ENCODE data around the gene MRPL10.
A peak's percentile ranks its signal among the peaks of the same experiment; 100 is the strongest.
"Not testable (repeated sequence)": the region's sequence is repeated elsewhere in the genome, so short reads cannot be mapped to it uniquely, and the experiment has no call there.

The MRPL10 gene

GRCh38 chr17:47792979-47793378, 38.4 kb downstream of the MRPL10 start:
- DNase-seq (ENCODE audit: low read depth, low spot score): no peak

GRCh38 chr17:47792457-47792856, 38.9 kb downstream of the MRPL10 start:
- no peak for DNase-seq (ENCODE audit: low read depth, low spot score)

DNA sequence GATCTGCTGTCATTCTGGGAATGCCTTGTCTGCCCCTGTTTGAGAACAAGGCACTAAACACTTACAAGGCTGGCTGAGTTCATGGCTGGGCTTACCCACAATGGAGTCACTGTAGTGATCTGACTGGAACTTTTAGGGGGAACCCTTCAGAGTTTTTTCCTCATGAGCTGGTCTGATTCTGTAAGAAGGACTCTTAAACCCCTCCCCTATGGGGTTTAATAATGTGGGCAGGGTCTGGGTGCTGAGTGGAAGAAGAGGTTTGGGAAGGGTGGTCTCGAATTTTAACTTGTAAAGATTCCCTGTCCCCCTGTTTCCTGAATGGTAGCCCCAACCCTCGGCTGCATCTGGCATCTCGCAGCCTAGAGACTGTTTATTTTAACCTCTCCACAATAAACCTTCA, 40.3 kb downstream of the MRPL10 start:
- DNase-seq (ENCODE audit: low read depth, low spot score): no peak

DNA sequence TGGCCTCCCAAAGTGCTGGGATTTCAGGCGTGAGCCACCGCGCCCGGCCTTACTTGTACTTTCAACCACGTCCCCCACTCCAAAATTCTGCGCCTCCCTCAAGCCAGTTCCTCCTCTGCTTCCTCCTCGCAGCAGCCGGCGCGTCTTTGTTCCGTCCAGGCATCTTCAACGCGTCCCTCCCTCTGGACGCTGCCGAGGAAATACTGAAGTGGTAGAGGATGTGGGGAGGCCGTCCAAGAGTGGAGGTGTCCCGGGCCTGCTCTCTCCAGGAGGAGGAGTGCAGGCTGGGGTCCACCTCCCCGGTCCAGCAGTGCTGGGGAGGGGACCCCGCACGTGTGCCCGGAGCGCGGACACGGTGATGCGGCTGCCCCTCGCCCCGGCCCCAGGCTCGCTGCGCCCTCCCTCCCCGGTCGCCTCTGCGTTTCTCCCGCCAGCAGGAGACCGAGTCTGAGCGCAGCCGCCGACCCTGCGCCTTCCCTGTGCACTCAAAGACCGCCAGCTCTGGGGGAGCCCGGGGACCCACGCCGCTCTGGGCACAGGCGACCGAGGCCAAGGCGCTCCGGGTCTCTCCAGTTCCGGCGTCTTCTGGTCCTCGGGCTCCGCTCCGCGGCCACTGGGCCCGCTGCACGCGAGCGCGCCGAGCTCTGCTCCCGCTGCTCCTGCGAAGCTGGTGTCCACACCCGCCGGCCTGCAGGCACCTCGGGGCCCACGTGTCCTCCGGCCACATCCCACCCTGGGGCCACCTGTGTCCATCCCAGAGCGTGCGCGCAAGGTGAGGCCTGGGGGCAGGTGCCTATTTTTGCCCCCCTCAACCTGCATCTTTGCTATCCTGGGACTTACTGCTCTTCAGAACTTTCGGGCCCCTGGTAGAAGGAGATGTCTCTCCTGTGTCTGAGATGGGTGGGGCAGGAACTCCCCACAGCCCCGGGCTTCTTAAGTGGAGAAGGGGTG, 41.5 kb downstream of the MRPL10 start:
- DNase-seq (ENCODE audit: low read depth, low spot score): peak; percentile 67

- peak; percentile 36 for DNase-seq (ENCODE audit: low read depth, low spot score)
Measured at GRCh38 chr17:47785538-47786123, 45.7 kb downstream of the MRPL10 start.

DNA sequence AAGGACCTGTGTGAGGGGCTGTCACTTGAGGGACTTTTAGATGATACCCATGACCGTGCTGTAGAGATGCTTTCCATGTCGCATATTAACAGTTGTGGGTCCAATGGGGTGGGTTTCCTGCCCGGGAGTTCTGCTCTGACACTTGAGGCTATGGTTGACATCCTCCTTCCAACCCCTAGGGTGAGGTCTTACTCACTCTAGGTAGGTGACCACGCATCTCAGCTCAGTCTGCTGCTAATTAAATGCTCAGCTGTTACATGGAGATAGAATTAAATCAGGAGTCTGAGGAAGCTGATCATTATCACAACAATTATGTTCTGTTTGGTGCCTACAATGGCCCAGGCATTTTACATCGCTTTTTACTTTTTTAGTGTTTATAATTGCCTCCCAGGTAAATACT, 49.9 kb downstream of the MRPL10 start:
- DNase-seq (ENCODE audit: low read depth, low spot score): no peak

GRCh38 chr17:47778184-47778635, 53.1 kb downstream of the MRPL10 start:
- DNase-seq (ENCODE audit: low read depth, low spot score): no peak

DNA sequence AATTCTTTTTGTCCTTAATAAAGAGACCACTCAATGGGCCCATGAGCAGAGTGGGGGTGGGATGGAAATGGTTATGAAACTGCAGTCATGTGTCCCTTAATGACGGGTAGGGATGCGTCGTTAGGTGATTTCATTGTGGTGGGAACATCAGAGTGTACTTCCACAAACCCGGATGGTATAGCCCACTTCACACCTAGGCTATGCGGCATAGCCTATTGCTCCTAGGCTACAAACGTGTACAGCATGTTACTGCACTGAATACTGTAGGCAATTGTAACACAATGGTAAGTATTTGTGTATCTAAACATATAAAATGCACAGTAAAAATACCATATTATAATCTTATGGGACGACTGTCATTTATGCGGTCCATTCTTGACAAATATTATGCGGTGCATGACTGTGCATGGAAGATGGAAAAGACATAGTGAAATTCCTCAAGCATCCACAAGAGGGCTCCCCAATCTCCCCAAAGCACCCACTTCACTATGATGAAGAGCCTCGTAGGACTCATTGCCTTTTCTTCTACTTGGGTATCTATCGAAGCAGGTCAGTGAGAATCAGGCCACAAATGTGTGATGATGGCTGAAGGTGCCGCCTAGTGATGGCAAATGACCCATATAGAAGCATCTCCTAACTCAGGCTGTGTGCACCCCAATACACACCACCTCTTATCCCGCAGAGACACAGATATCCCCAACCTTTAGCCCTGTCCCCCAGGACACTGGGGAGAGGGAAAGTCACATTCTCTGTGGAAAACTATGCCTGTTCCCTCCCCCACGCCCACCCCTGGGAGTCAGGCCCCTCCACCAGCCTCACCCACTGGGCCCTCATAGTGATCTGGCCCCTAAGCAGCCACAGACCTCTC, 54.8 kb downstream of the MRPL10 start:
- DNase-seq (ENCODE audit: low read depth, low spot score): peak; percentile 42

GRCh38 chr17:47774987-47775580, 56.3 kb downstream of the MRPL10 start:
- no peak for DNase-seq (ENCODE audit: low read depth, low spot score)

DNA sequence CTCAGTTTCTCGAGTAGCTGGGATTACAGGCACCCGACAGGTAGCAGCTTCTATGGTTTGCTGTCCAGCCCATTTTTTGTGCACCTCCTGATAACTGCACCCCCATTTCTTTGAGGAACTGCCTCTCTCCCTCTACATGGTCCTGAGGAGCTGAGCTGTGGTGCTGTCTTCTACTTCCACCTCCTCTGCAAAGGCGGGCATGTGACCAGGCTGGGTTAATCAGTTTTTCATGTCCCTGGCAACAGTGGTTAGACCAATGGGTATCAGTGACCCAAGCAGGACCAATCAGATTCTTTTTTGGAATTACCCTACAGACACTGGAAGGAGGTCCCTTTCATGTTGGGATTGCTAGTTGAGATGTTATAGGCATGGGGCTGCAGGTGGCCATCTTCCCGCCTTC, 57.0 kb downstream of the MRPL10 start:
- no peak for DNase-seq (ENCODE audit: low read depth, low spot score)

- DNase-seq (ENCODE audit: low read depth, low spot score): not testable (repeated sequence)
Measured at GRCh38 chr17:47773649-47774048, 57.7 kb downstream of the MRPL10 start.
